ENCODE measurements around the gene SMYD2.

DNA sequence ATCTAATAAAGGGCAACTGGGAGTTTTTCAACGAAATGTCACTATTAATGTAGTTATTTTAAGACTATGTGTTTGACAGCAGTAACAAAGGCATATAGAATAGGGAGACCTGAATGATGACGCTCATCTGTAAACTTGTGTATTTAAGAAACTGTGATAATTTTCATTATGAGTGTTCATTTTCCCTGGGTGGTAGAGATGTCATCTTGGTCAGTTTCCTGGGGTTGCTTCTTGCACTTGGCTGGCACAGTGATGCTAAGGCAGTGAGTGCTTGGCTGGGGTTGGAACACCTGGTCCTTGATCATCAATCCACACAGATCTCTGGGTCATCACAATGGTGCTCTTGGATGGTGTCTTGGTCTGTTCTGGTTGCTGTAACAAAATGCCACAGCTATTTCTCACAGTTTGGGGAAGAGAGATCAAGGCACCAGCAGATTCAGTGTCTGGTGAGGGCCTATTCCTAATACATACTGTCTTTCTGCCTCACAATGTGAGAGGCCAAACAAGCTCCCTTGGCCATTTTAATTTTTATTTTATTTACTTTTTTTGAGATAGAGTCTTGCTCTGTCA is 7.9 kb upstream of the SMYD2 start:
- TF ChIP-seq, protein P1, sequence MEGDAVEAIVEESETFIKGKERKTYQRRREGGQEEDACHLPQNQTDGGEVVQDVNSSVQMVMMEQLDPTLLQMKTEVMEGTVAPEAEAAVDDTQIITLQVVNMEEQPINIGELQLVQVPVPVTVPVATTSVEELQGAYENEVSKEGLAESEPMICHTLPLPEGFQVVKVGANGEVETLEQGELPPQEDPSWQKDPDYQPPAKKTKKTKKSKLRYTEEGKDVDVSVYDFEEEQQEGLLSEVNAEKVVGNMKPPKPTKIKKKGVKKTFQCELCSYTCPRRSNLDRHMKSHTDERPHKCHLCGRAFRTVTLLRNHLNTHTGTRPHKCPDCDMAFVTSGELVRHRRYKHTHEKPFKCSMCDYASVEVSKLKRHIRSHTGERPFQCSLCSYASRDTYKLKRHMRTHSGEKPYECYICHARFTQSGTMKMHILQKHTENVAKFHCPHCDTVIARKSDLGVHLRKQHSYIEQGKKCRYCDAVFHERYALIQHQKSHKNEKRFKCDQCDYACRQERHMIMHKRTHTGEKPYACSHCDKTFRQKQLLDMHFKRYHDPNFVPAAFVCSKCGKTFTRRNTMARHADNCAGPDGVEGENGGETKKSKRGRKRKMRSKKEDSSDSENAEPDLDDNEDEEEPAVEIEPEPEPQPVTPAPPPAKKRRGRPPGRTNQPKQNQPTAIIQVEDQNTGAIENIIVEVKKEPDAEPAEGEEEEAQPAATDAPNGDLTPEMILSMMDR (IDR thresholded peaks at IDR 0.05; ENCODE audit: poor library complexity, severe bottlenecking) = no peak
- TF ChIP-seq EZH2 (IDR thresholded peaks at IDR 0.05; ENCODE audit: borderline replicate concordance, insufficient read depth, low read length, poor library complexity, severe bottlenecking) = no peak
- TF ChIP-seq RAD21 (conservative IDR thresholded peaks at IDR 0.05) = no peak
- TF ChIP-seq POLR2AphosphoS5 (IDR thresholded peaks at IDR 0.05) = no peak
- TF ChIP-seq, protein P2, sequence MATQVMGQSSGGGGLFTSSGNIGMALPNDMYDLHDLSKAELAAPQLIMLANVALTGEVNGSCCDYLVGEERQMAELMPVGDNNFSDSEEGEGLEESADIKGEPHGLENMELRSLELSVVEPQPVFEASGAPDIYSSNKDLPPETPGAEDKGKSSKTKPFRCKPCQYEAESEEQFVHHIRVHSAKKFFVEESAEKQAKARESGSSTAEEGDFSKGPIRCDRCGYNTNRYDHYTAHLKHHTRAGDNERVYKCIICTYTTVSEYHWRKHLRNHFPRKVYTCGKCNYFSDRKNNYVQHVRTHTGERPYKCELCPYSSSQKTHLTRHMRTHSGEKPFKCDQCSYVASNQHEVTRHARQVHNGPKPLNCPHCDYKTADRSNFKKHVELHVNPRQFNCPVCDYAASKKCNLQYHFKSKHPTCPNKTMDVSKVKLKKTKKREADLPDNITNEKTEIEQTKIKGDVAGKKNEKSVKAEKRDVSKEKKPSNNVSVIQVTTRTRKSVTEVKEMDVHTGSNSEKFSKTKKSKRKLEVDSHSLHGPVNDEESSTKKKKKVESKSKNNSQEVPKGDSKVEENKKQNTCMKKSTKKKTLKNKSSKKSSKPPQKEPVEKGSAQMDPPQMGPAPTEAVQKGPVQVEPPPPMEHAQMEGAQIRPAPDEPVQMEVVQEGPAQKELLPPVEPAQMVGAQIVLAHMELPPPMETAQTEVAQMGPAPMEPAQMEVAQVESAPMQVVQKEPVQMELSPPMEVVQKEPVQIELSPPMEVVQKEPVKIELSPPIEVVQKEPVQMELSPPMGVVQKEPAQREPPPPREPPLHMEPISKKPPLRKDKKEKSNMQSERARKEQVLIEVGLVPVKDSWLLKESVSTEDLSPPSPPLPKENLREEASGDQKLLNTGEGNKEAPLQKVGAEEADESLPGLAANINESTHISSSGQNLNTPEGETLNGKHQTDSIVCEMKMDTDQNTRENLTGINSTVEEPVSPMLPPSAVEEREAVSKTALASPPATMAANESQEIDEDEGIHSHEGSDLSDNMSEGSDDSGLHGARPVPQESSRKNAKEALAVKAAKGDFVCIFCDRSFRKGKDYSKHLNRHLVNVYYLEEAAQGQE (IDR thresholded peaks at IDR 0.05; ENCODE audit: borderline replicate concordance) = no peak
- no peak for TF ChIP-seq EP300 (conservative IDR thresholded peaks at IDR 0.05; ENCODE audit: poor library complexity, severe bottlenecking)
- no peak for TF ChIP-seq MXI1 (conservative IDR thresholded peaks at IDR 0.05; ENCODE audit: poor library complexity, severe bottlenecking)
- no peak for TF ChIP-seq TAF1 (IDR thresholded peaks at IDR 0.05; ENCODE audit: low read depth)
- TF ChIP-seq SMC3 (conservative IDR thresholded peaks at IDR 0.05; ENCODE audit: poor library complexity) = no peak

Measured in neural cell (in vitro differentiated cells).